ENCODE measurements around the gene ACTR8. TPM values are rescaled to one million over a fixed set of nuclear protein-coding genes. Genes with fewer than 3 reads are reported as not detected.

ACTR8 gene
- total and polyA plus RNA-seq, 2 of the 13 experiments (the other 11 are each of a cell fraction or from before 2014, with no cell fraction given) = 15.5 to 29.0 TPM

- TF ChIP-seq ZXDC (CRISPR knock-in tag; IDR thresholded peaks at IDR 0.05) = peak; percentile 45; the same call in 1 of the 2 replicates
- no peak for TF ChIP-seq DNMT1 (CRISPR knock-in tag; IDR thresholded peaks at IDR 0.05)
- no peak for TF ChIP-seq HMG20B (CRISPR knock-in tag; conservative IDR thresholded peaks at IDR 0.05)
- TF ChIP-seq ARID2 (CRISPR knock-in tag; IDR thresholded peaks at IDR 0.05; ENCODE audit: borderline replicate concordance) = peak; percentile 98
- TF ChIP-seq HMGXB3 (CRISPR knock-in tag; IDR thresholded peaks at IDR 0.05; ENCODE audit: borderline replicate concordance) = no peak
- peak; percentile 90; the same call in 1 of the 2 replicates for TF ChIP-seq ZSCAN5A (CRISPR knock-in tag; IDR thresholded peaks at IDR 0.05; ENCODE audit: borderline replicate concordance)
- peak; percentile 83 for TF ChIP-seq MED8 (CRISPR knock-in tag; IDR thresholded peaks at IDR 0.05; ENCODE audit: insufficient replicate concordance)
- peak; percentile 72; the same call in 1 of the 2 replicates for TF ChIP-seq ERF (CRISPR knock-in tag; IDR thresholded peaks at IDR 0.05)
- no peak for TF ChIP-seq ZNF615 (CRISPR knock-in tag; IDR thresholded peaks at IDR 0.05; ENCODE audit: borderline replicate concordance)
- TF ChIP-seq KMT2A (CRISPR knock-in tag; IDR thresholded peaks at IDR 0.05) = peak; percentile 92
- TF ChIP-seq MZF1 (CRISPR knock-in tag; IDR thresholded peaks at IDR 0.05; ENCODE audit: borderline replicate concordance) = no peak
- no peak for TF ChIP-seq NR3C1 (CRISPR knock-in tag; IDR thresholded peaks at IDR 0.05)
- TF ChIP-seq, protein P1, sequence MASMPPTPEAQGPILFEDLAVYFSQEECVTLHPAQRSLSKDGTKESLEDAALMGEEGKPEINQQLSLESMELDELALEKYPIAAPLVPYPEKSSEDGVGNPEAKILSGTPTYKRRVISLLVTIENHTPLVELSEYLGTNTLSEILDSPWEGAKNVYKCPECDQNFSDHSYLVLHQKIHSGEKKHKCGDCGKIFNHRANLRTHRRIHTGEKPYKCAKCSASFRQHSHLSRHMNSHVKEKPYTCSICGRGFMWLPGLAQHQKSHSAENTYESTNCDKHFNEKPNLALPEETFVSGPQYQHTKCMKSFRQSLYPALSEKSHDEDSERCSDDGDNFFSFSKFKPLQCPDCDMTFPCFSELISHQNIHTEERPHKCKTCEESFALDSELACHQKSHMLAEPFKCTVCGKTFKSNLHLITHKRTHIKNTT (CRISPR knock-in tag; IDR thresholded peaks at IDR 0.05) = no peak
- no peak for TF ChIP-seq CHD4 (IDR thresholded peaks at IDR 0.05; ENCODE audit: borderline replicate concordance, low read length)
- no peak for TF ChIP-seq U2AF2 (IDR thresholded peaks at IDR 0.05; ENCODE audit: low read depth, low read length)
- TF ChIP-seq YY1 (IDR thresholded peaks at IDR 0.05; ENCODE audit: insufficient read depth, insufficient replicate concordance, low read depth, low read length) = peak; percentile 74
- no peak for TF ChIP-seq HCFC1 (IDR thresholded peaks at IDR 0.05; ENCODE audit: low read depth, low read length)
- TF ChIP-seq PCBP2 (optimal IDR thresholded peaks at IDR 0.05; ENCODE audit: low read depth, low read length, poor library complexity, severe bottlenecking) = no peak
- TF ChIP-seq TGIF2 (CRISPR knock-in tag; IDR thresholded peaks at IDR 0.05) = peak; percentile 49
- TF ChIP-seq AGO2 (optimal IDR thresholded peaks at IDR 0.05; ENCODE audit: low read depth, low read length) = peak; percentile 75
These were observed 35.7 kb downstream of the ACTR8 start, which contains the start of the genes CHDH and IL17RB (continued) for GRCh38 chr3:53846134-53846850.

Data from HepG2 (cell line).